Astrocyte of the cerebellum (primary cell): ENCODE measurements around the gene PRSS50.

Source experiments
- DNase-seq: peaks from one replicate; pipeline ENCODE4 v3.0.0-alpha.2; 2011; ENCODE audit warnings: low read depth
- H3K4me3 ChIP-seq: 2 replicates; pipeline ENCODE4 v1.5.1; 2011; ENCODE audit warnings: mild to moderate bottlenecking, low read depth, low read length, moderate library complexity
- CTCF ChIP-seq: IDR thresholded peaks from 2 replicates; pipeline ENCODE4 v1.5.1; 2012; ENCODE audit warnings: low read length, low read depth, moderate library complexity, mild to moderate bottlenecking; ENCODE audit errors: missing control alignments
- in situ Hi-C: cut with HindIII; loops from 2 replicates; pipeline ENCODE4 v1.10.0; 2017; ENCODE audit warnings: low sequenced_read_pairs

PRSS50 gene

GRCh38 chr3:46695962-46696894 lies 21.4 kb downstream of the PRSS50 start:
- in situ Hi-C loops = loop anchor here (25.0 kb wide), 1 partner anchor 91 kb away; no protein-coding TSS in a partner anchor
- H3K4me3 ChIP-seq = no peak overlapping the region
- DNase-seq = no peak
- no peak for TF ChIP-seq CTCF

- H3K4me3 ChIP-seq = no peak overlapping the region
- no peak for DNase-seq
- TF ChIP-seq CTCF = peak; percentile 31
- in situ Hi-C loops = loop anchor here (25.0 kb wide), 1 partner anchor 92 kb away; no protein-coding TSS in a partner anchor
These were observed 22.3 kb downstream of the PRSS50 start for GRCh38 chr3:46695177-46695961.

GRCh38 chr3:46694520-46694919 lies 23.1 kb downstream of the PRSS50 start:
- TF ChIP-seq CTCF = no peak
- DNase-seq = no peak
- in situ Hi-C loops = loop anchor here (25.0 kb wide), 1 partner anchor 93 kb away; no protein-coding TSS in a partner anchor
- no peak overlapping the region for H3K4me3 ChIP-seq

- H3K4me3 ChIP-seq = peak overlapping the region; percentile 47
- DNase-seq = no peak
- in situ Hi-C loops = loop anchor here (25.0 kb wide), 1 partner anchor 93 kb away; no protein-coding TSS in a partner anchor
- TF ChIP-seq CTCF = no peak
These were observed 23.8 kb downstream of the PRSS50 start for GRCh38 chr3:46693892-46694226.

- DNase-seq = no peak
- in situ Hi-C loops = loop anchor here (25.0 kb wide), 1 partner anchor 94 kb away; no protein-coding TSS in a partner anchor
- TF ChIP-seq CTCF = no peak
- H3K4me3 ChIP-seq = peak within 1 kb of the TSS; percentile 47
These were observed 24.4 kb downstream of the PRSS50 start, which contains the start of gene ALS2CL for GRCh38 chr3:46693038-46693891. Gene ALS2CL (minus strand): TSS chr3:46693679. CDS start chr3:46689440, 4,239 bp downstream.

GRCh38 chr3:46692566-46692990 lies 25.1 kb downstream of the PRSS50 start:
- in situ Hi-C loops = loop anchor here (25.0 kb wide), 1 partner anchor 95 kb away; no protein-coding TSS in a partner anchor
- H3K4me3 ChIP-seq = no peak overlapping the region
- no peak for TF ChIP-seq CTCF
- no peak for DNase-seq
